ENCODE results near the gene ZGLP1.

- TF ChIP-seq CTCF (conservative IDR thresholded peaks at IDR 0.05; ENCODE audit: low read length) (no peak), EZH2phosphoT487 (IDR thresholded peaks at IDR 0.05; ENCODE audit: borderline replicate concordance, low read depth, low read length) (no peak)
Observed at GRCh38 chr19:10270180-10270615, 39.4 kb downstream of the ZGLP1 start.

Data from OCI-LY7 (cell line).